OCI-LY3 (cell line): ENCODE measurements around the gene SFT2D3.

Source experiments
- H2AFZ ChIP-seq: fragments of 200-600, 300-600 bp; shearing (Covaris generic); 2 replicates; pipeline ENCODE4 v1.6.0; 2014; ENCODE audit warnings: antibody characterized with exemption, low read depth, low read length
- H3K27ac ChIP-seq: fragments of 200-600, 300-600 bp; sonication (generic); 2 replicates; pipeline ENCODE4 v1.5.1; 2014; ENCODE audit warnings: mild to moderate bottlenecking, low read length, moderate library complexity, mixed read lengths
- H3K27me3 ChIP-seq: fragments of 200-600, 300-600 bp; sonication (generic); 2 replicates; pipeline ENCODE4 v1.6.1; 2014; ENCODE audit warnings: low read depth, low read length, mixed read lengths
- H3K36me3 ChIP-seq: fragments of 200-600, 300-600 bp; sonication (generic); replicated peaks from 2 replicates; pipeline ENCODE3; 2014; ENCODE audit warnings: low read depth, low read length, mixed read lengths
- H3K4me1 ChIP-seq: fragments of 300-600, 200-600 bp; sonication (generic); 2 replicates; pipeline ENCODE4 v1.6.1; 2014; ENCODE audit warnings: low read length, mixed read lengths
- H3K4me2 ChIP-seq: fragments of 200-600, 300-600 bp; sonication (generic); 2 replicates; pipeline ENCODE4 v1.6.1; 2014; ENCODE audit warnings: low read length, mixed read lengths
- H3K4me3 ChIP-seq: fragments of 300-600, 200-600 bp; sonication (generic); 2 replicates; pipeline ENCODE4 v1.5.1; 2014; ENCODE audit warnings: antibody characterized with exemption, mild to moderate bottlenecking, low read length, moderate library complexity
- H3K79me2 ChIP-seq: fragments of 300-600, 200-600 bp; shearing (Covaris generic); 2 replicates; pipeline ENCODE4 v1.6.1; 2014; ENCODE audit warnings: mild to moderate bottlenecking, low read length, mixed read lengths
- H3K9ac ChIP-seq: fragments of 300-600, 200-600 bp; shearing (Covaris generic); 2 replicates; pipeline ENCODE4 v1.6.0; 2014; ENCODE audit warnings: mild to moderate bottlenecking, low read length, moderate library complexity
- H3K9me3 ChIP-seq: fragments of 200-600, 300-600 bp; shearing (Covaris generic); 2 replicates; pipeline ENCODE4 v1.6.1; 2014; ENCODE audit warnings: low read length, mixed read lengths; ENCODE audit not compliant: insufficient read depth
- H4K20me1 ChIP-seq: fragments of 200-600, 300-600 bp; sonication (generic); 2 replicates; pipeline ENCODE4 v1.6.1; 2016; ENCODE audit warnings: low read length, mixed read lengths; ENCODE audit not compliant: insufficient read depth
- CTCF ChIP-seq: fragments of 200-600, 300-600 bp; sonication (generic); IDR thresholded peaks from 2 replicates; pipeline ENCODE4 v1.5.1; 2014; ENCODE audit warnings: antibody characterized with exemption, low read length, low read depth
- EZH2phosphoT487 ChIP-seq: fragments of 200-600 bp; shearing (Covaris generic); IDR thresholded peaks from 2 replicates; pipeline ENCODE4 v1.6.1; 2018; ENCODE audit warnings: antibody characterized with exemption, mixed run types, low read depth

Gene SFT2D3

GRCh38 chr2:127669056-127669455, 32.2 kb upstream of the SFT2D3 start:
- Histone ChIP-seq H3K9ac (no peak overlapping the region), H3K36me3 (no peaks in the 10 kb centered on the region), H4K20me1 (no peaks in the 10 kb centered on the region), H3K27ac (no peak overlapping the region), H3K9me3 (no peaks in the 10 kb centered on the region), H2AFZ (no peak overlapping the region), H3K4me1 (no peaks in the 10 kb centered on the region), H3K4me3 (no peak overlapping the region), H3K27me3 (peaks cover 24% of the 10 kb centered on the region), H3K4me2 (no peak overlapping the region), H3K79me2 (no peaks in the 10 kb centered on the region)
- TF ChIP-seq EZH2phosphoT487 (no peak), CTCF (no peak)

- H4K20me1 ChIP-seq: no peaks in the 10 kb centered on the region
- no peaks in the 10 kb centered on the region for H3K4me1 ChIP-seq
- H3K36me3 ChIP-seq: no peaks in the 10 kb centered on the region
- no peak overlapping the region for H3K27ac ChIP-seq
- no peak overlapping the region for H2AFZ ChIP-seq
- no peak overlapping the region for H3K4me3 ChIP-seq
- no peaks in the 10 kb centered on the region for H3K79me2 ChIP-seq
- TF ChIP-seq EZH2phosphoT487: no peak
- TF ChIP-seq CTCF: no peak
- H3K4me2 ChIP-seq: no peak overlapping the region
- H3K27me3 ChIP-seq: peaks cover 24% of the 10 kb centered on the region
- no peaks in the 10 kb centered on the region for H3K9me3 ChIP-seq
- H3K9ac ChIP-seq: no peak overlapping the region
Observed at GRCh38 chr2:127670055-127670956, 31.0 kb upstream of the SFT2D3 start.

GRCh38 chr2:127670957-127671290, 30.4 kb upstream of the SFT2D3 start:
- Histone ChIP-seq H3K79me2 (no peaks in the 10 kb centered on the region), H4K20me1 (no peaks in the 10 kb centered on the region), H3K9me3 (no peaks in the 10 kb centered on the region), H3K4me1 (no peaks in the 10 kb centered on the region), H3K36me3 (no peaks in the 10 kb centered on the region), H3K4me3 (no peak overlapping the region), H3K27ac (no peak overlapping the region), H3K4me2 (no peak overlapping the region), H3K27me3 (peaks cover 18% of the 10 kb centered on the region), H2AFZ (no peak overlapping the region), H3K9ac (no peak overlapping the region)
- TF ChIP-seq CTCF (no peak), EZH2phosphoT487 (no peak)

GRCh38 chr2:127671557-127672302, 29.6 kb upstream of the SFT2D3 start:
- Histone ChIP-seq H3K4me2 (no peak overlapping the region), H3K9ac (no peak overlapping the region), H3K79me2 (no peaks in the 10 kb centered on the region), H3K27me3 (peaks cover 13% of the 10 kb centered on the region; the same call in 1 of the 2 replicates), H3K36me3 (no peaks in the 10 kb centered on the region), H3K4me3 (no peak overlapping the region), H4K20me1 (no peaks in the 10 kb centered on the region), H3K27ac (no peak overlapping the region), H3K9me3 (no peaks in the 10 kb centered on the region), H3K4me1 (no peaks in the 10 kb centered on the region), H2AFZ (no peak overlapping the region)
- TF ChIP-seq EZH2phosphoT487: no peak
- no peak for TF ChIP-seq CTCF
